ENCODE measurements around the gene SNX11.
"Not testable (repeated sequence)": the region's sequence is repeated elsewhere in the genome, so short reads cannot be mapped to it uniquely, and the experiment has no call there.

SNX11 gene, protein sequence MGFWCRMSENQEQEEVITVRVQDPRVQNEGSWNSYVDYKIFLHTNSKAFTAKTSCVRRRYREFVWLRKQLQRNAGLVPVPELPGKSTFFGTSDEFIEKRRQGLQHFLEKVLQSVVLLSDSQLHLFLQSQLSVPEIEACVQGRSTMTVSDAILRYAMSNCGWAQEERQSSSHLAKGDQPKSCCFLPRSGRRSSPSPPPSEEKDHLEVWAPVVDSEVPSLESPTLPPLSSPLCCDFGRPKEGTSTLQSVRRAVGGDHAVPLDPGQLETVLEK

DNA sequence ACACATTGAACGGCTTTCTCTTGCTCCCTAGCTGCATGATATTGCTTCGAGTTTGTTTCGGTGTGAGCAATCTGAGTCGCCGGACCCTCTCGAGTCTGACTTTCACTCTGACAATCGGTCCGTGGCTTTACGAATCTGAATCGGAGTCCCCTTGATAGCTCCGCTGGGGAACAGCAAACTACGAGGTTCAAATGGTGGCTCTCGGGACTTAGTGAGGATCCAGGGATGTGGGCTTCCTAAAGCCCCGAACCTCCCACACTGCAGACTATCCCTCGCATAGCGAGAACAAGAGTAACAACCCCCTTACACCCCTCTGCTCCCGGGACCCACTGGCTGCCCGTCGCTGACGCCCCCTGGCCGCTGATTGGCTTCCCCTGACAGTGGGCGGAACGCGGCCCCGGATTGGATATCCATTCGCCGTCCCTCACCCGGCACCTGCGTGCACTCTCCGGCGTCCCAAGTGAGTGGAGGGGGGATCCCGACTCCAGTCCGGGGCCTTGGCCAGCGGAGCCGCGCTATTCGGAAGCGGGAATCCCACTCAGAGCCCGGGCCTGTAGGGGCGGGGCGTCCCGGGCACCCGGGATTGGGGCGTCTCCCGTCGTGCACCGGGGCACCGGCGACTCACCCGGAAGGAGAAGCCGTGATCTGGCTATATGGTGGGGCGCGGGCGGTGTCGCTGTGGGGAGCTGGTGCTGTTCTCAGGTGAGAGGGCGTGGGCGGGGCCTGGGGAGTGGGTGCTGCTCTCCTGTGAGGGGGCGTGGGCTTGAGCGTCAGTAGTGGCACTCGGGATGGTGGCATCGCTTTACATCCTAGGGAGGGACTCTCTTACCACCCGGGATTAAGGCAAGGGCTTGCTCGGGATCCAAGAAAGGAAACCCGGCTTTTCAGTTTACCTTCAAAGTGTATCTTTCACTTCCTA lies at the start of gene SNX11:
SNX11 (plus strand) TSS at position 630 of the 919 bp plus-strand sequence. CDS start 4,278 bp downstream, outside the sequence.
- DNase-seq, result peak; percentile 93

DNA sequence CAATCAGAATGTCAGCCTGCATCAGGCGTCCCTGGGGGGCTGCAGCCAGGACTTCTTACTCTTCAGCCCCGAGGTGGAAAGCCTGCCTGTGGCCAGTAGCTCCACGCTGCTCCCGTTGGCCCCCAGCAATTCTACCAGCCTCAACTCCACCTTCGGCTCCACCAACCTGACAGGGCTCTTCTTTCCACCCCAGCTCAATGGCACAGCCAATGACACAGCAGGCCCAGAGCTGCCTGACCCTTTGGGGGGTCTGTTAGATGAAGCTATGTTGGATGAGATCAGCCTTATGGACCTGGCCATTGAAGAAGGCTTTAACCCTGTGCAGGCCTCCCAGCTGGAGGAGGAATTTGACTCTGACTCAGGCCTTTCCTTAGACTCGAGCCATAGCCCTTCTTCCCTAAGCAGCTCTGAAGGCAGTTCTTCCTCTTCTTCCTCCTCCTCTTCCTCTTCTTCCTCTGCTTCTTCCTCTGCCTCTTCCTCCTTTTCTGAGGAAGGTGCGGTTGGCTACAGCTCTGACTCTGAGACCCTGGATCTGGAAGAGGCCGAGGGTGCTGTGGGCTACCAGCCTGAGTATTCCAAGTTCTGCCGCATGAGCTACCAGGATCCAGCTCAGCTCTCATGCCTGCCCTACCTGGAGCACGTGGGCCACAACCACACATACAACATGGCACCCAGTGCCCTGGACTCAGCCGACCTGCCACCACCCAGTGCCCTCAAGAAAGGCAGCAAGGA lies 49.0 kb upstream of the SNX11 start:
- DNase-seq, result no peak

DNA sequence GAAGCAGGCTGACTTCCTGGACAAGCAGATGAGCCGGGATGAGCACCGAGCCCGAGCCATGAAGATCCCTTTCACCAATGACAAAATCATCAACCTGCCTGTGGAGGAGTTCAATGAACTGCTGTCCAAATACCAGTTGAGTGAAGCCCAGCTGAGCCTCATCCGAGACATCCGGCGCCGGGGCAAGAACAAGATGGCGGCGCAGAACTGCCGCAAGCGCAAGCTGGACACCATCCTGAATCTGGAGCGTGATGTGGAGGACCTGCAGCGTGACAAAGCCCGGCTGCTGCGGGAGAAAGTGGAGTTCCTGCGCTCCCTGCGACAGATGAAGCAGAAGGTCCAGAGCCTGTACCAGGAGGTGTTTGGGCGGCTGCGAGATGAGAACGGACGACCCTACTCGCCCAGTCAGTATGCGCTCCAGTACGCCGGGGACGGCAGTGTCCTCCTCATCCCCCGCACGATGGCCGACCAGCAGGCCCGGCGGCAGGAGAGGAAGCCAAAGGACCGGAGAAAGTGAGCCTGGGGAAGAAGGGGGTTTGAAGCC lies 48.4 kb upstream of the SNX11 start:
- DNase-seq, result no peak

DNA sequence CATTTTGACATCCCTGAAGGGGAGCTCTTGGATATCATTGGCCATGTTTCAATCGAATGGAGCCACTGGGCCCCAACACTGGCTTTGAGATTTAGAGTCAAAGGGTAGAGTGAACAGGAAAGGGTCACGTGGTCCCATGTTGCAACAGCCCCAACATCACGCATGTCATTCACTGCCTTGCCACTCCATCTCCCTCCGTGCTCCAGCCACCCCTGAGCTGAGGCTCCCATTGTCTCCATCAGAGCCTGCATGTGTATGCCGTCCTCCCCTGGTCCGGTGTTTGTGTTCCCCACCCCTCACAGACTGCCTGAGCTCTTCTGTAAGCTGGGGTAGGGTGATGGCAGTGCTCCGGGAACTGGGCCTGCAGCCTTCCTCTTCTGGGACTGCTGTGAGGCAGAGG lies 47.3 kb upstream of the SNX11 start:
- DNase-seq, result no peak

DNA sequence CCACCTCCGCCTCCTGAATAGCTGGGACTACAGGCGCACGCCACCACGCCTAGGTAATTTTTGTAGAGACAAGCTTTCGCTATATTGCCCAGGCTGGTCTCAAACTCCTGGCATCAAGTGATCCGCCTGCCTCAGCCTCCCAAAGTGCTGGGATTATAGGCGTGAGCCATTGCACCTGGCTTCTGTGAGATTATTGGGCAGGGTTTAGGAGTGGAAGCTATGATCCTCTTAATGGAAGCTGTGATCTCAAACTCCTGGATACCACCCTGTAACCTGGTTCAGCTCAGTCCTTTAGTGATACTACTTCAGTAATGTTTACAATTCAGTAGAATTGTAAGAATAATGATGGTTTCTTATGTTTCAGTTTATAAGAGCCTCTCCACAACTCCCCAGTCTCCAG lies 45.3 kb upstream of the SNX11 start:
- no peak for DNase-seq

DNA sequence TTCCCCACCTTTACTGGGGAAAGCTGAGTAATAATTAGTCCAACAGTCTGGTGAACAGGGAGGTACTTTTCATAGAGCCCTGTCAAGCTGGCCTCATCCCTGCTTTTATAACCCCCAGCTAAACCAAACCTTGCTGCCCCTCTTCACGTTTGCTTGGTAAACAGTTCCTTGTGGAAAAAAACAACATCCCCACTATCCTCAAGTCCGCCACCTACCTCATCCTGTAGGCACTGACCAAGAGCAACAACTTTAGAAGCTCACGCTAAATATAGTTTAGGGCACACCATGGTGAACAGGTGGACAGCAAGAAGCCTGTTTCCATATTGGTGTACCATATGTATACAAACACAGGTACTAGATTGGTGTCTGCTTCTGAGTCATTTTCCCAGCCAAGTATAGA lies 42.9 kb upstream of the SNX11 start:
- DNase-seq, result no peak

DNA sequence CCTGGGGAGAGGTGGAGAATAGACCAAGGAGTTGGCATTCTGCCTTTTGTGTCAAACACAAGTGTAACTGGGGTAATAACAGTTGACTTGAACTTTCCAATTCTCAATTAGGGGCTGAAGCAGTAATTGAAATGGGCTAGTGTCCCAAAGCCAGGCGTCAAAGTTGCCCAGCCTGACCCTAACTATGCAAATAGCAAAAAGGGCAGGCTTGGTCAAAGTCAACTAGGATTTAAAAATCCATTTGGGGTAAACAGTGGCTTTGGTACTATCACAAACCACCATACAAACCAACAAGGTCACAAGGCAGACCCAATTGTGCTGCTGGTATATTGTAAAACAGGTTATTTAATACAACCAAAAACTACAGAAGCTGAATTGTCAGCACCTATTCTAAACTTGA lies 41.4 kb upstream of the SNX11 start:
- DNase-seq, result no peak

DNA sequence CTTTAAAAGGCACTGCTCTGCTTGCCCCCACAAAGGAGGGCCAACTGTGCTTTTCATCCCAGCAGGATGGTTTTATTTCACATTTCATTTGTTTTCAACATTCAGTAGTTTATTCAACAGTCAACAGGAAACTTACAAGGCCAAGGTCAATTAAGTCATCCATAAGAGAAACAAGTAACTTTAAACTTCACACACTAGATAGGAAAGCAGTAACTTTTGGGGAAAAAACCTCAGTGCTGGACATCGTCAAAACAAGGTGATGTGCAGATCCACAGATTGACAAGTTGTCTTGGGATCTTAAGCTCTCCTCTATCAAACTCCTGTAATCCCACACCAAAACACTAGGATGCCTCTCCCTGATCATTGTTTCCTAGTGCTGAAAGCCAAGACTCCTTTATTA lies 40.9 kb upstream of the SNX11 start:
- no peak for DNase-seq

DNA sequence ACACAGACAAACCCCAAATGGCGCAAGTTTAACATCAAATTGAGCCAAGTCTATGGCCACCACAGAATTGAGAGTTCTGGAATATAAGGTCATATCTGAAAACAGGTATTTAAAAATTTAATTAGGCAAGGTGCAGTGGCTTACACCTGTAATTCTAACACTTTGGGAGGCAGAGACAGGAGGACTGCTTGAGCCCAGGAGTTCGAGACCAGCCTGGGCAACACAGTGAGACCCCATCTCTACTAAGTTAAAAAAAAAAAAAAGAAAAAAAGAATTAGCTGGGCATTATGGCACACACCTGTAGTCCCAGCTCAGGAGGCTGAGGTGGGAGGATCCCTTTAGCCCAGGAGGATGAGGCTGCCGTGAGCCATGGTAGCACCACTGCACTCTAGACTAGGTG lies 40.3 kb upstream of the SNX11 start:
- DNase-seq, result no peak

DNA sequence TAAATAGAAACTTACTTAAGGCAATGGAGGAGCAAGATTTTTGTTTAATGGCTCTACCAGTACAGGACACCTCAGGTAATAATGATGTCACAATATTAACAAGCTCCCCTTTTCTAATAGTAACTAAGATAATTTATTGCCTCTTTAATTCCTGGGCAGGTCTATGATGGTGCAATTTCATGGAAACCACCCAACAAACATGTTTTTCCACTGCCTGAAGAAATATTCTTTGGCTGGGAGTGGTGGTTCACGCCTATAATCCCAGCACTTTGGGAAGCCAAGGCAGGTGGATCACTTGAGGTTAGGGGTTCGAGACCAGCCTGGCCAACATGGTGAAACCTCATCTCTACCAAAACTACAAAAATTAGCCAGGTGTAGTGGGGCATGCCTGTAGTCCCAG lies 39.8 kb upstream of the SNX11 start:
- DNase-seq, result not testable (repeated sequence)

DNA sequence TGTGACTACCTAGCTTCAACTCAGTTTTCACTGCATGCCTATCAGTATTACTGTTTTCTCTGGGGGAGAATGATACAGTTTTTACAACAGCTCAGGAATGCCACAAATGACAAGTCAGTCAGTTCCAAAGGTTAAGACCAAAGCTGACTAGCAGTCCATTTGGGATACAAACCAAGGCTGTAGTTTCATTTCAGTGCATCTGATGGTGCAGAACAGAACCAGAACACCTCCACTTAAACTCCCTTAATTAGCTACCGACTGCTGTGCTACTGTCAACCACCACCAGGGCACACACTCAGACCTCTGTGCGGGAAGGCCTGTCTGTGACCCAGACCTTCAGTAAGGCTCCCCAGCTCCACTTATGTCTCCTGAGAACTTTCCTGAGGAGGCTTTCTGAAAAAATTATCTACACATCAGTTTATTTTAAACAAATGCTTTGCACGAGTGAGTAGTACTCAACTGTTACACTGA lies 39.0 kb upstream of the SNX11 start:
- DNase-seq, result no peak

DNA sequence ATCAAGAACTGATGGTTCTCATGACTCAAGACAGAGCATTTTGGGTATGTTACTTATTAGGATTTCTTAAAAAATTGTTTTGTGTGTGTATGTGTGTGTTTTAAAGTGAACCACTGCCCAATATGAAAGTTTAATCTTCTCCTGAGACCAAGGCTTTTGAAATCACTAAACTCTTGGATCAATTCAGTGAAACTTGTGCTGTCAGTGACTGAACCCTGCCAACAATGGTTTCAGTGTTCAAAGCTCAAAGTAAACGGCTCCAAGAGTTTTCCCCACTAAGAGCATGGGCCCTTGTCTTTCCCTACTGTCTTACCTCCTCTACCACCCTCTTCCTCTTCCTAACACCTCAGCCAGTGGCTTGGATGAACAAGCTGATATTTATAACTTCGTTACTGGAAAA lies 37.4 kb upstream of the SNX11 start:
- no peak for DNase-seq

DNA sequence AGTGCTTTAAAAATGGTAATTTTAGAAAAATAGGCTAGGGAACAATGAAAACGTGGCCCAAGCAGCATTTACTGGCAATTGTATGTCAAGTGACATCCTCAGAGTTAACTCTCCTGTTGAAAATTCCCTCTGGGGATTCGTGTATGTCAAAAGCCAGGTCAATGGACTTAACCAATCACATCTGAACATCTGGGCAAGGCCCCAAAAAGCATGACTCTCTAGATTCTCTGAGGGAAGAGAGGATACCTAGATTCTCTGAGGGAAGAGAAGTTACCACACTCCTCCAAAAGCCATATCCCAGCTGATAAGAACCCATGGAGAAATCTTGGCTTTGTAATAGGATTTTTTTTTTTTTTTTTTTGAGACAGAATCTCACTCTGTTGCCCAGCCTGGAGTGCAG lies 35.9 kb upstream of the SNX11 start:
- no peak for DNase-seq

DNA sequence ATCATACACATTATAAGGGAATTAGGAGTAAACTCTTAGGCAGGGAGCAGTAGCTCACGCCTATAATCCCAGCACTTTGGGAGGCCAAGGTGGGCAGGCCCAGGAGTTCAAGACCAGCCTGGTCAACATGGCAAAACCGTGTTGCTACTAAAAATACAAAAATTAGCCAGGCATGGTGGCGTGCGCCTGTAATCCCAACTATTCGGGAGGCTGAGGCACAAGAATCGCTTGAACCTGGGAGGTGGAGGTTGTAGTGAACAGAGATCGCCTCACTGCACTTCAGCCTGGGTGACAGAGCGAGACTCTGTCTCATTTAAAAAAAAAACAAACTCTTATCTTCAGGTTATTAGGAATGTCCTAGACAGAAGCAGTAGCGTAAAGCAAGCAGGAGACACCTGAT lies 34.8 kb upstream of the SNX11 start:
- DNase-seq, result not testable (repeated sequence)

DNA sequence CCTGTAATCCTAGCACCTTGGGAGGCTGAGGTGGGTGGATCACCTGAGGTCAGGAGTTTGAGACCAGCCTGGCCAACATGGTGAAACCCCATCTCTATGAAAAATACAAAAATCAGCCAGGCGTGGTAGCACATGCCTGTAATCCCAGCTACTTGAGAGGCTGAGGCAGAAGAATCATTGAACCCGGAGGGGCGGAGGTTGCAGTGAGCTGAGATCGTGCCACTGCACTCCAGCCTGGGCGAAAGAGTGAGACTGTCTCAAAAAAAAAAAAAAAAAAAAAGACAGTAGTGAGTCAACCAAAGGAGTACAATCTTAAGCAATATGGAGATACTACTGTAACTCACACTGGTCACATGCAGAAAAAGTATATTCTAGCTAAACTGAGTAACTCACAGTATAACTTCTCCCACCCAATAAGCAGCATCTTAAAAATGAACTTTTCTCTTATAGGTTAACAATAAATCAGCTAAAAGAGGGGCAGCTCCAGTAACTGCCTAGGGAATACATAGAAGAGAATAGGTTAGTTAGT lies 33.9 kb upstream of the SNX11 start:
- DNase-seq, result not testable (repeated sequence)

DNA sequence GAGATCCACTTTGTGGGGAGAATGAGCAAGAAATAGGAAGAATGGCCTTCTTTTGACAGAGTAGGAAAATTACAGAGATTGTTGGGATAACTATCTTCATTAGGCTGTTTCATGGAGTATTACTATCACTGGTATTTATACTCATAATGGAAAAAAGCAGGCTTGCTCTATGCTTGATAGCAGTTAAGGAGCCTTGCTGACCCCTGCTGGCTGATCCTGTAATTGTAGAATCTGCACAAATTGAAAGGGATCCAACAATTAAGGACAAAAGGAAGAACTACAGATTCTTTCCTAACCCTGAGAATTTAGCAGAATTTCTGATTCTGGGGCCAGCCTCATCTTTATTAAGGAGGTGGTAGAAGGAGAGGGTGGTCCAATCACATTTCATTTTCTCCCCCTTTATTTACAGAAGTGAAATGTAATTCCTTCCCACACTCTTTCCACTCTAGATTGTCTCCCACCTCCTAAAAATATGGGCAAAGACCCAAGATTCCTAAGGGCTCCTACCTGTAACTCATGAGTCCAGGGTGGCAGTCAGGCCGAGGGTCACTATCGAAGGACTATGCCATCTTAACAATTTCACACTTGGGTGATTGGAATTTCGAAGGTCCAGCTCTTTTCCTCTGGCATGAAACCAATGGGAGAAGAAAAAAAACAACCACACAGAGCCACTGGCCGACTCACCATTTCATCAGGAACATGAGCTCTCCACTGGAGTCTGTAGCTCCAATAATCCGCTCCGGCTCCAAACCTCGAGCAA lies 33.1 kb upstream of the SNX11 start:
- peak; percentile 77 for DNase-seq

DNA sequence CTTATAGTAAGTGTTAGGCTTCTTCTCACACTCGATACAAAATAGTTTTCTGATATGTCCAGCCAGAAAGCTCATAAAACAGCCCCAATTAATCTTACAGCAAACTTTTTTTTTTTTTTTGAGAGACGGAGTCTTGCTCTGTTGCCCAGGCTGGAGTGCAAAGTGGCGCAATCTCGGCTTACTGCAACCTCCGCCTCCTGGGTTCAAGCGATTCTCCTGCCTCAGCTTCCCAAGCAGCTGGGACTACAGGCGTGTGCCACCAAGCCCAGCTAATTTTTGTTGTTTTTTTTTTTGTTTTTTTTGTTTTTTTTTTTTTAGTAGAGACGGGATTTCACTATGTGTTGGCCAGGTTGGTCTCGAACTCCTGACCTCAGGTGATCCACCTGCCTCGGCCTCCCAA lies 30.4 kb upstream of the SNX11 start:
- DNase-seq, result not testable (repeated sequence)

DNA sequence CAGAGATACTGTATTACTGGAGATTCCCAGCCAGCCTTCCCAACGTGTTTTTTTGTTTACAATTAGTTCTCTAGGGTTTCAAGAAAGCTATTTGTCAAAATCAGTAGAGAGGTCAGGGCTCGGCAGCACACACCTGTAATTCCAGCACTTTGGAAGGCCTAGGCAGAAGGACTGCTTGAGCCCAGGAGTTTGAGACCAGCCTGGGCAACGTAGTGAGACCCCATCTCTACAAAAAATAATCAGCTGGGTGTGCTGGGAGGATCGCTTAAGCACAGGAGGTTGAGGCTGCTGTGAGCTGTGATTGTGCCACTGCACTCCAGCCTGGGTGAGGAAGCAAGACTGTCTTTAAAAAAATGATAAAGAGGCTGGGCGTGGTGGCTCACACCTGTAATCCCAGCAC lies 25.7 kb upstream of the SNX11 start:
- no peak for DNase-seq

DNA sequence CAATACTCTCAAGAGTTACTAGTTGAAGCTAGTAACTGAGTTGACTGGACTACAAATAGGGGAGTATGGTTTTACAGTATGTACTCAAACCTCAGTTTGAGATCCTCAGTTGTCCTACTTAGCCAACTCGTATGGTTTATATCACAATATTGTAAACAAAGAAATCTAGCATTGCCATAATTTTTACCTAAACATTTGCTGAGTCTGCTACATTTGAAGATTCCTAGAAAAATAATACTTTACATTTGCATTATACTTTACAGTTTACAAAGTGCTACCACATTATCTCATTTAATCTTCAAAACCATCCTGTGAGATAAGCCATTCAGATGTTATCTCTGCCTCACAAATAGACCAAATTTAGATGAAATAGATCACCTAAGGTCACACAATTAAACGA lies 22.6 kb upstream of the SNX11 start:
- no peak for DNase-seq

DNA sequence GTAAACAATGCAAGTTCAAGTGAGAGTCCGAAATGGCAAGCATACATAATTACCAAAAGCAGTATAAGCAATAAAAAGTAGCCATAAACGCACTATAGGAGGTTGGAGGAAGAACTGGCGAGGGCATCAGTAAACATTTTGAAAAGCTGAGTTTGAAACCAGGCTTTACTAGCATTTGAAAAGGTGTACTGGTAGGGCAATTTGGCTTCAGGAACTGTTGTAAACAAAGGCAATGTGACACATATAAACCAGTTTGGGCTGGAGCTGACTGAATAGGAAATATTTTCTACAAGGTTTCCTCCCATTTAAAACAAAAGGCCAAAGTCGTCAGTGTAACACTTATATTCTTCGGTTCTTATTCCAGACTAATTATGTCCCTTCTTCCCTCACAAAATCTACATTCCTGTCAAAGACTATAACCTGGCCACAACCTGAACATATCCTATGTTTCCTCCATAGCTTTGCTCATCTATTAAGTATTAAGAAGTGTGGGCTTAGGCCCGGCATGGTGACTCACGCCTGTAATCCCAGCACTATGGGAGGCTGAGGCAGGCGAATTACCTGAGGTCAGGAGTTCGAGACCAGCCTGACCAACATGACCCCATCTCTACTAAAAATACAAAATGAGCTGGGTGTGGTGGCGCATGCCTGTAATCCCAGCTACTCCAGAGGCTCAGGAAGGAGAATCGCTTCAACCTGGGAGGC lies 14.1 kb upstream of the SNX11 start:
- DNase-seq, result no peak

DNA sequence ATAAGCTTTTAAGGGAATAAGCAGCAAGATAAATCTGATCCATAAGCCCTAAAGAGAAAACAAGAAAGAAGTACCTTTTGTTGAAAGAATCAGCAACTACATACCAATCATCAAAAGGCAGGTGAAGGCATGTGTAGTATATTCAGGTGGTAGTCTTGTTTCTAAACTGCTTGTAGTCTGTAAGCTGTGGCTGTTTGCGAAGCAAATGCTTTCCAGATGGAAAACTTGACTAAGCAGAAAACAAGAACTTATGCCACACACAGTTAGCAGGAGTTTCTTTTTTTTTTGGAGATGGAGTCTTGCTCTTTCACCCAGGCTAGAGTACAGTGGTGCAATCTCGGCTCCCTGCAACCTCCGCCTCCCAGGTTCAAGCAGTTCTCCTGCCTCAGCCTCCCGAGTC lies 12.0 kb upstream of the SNX11 start:
- DNase-seq, result no peak

Data from femur (tissue), 1 donor.